K562 (cell line): ENCODE measurements around the gene EVI5L. TPM values are rescaled to one million over a fixed set of nuclear protein-coding genes. Genes with fewer than 3 reads are reported as not detected.

Experiments used
- ATAC-seq: fragments of 200-7000 bp; cut with Tn5 transposase; 3 replicates; pipeline ENCODE4 v1.9.1; 2020; ENCODE audit warnings: moderate library complexity
- BruUV-seq: library from RNA; stranded (reverse); fragments of 400-500 nt; replicated peaks from 2 replicates; lab custom pipeline; 2021; lab: Mats Ljungman, UMichigan
- CTCF ChIA-PET: fragments of 300-600 bp; formaldehyde crosslinking; extraction: SDS; loops from one replicate; lab custom pipeline; 2021; ENCODE audit warnings: low intra/inter-chr PET ratio; lab: Yijun Ruan, JAX
- POLR2A ChIA-PET: fragments of 300-600, 350-650 bp; sonication (Branson Sonifier 250); formaldehyde crosslinking; extraction: SDS; loops from one replicate; lab custom pipeline; 2021; ENCODE audit warnings: antibody characterized with exemption, inconsistent platforms; lab: Yijun Ruan, JAX
- DNase-seq, 4 experiments: peaks; one replicate each; pipeline versions ENCODE4 v3.0.0 to v3.0.0-alpha.2; 2011 to 2018; ENCODE audit warnings: low spot score in 3 of 4, mixed read lengths in 3 of 4; ENCODE audit errors: extremely low read depth in 1 of 4
- FAIRE-seq: peaks from 2 replicates; lab custom pipeline; 2011; peaks lifted over from hg19 to GRCh38; lab: Jason Lieb, UNC
- H2AFZ ChIP-seq: 2 replicates; pipeline ENCODE4 v1.6.0; 2011; ENCODE audit warnings: low read depth, low read length, control low read depth, inconsistent platforms
- H3K27ac ChIP-seq: fragments of 200-600 bp; 3 replicates; pipeline ENCODE4 v1.8.0; 2011; ENCODE audit warnings: low read depth, mild to moderate bottlenecking, control low read depth, inconsistent platforms, low read length, moderate library complexity, mixed read lengths; ENCODE audit errors: extremely low read depth
- H3K27me3 ChIP-seq, 2 experiments: fragments of 300-600 bp in 1 of 2; 2 replicates in 1 of 2; 3 replicates in 1 of 2; pipeline versions ENCODE4 v1.6.0 to v1.8.0; 2011; ENCODE audit warnings: inconsistent platforms in 2 of 2, low read length in 2 of 2, mild to moderate bottlenecking in 1 of 2, mixed read lengths in 1 of 2, moderate library complexity in 1 of 2; ENCODE audit not compliant: control insufficient read depth in 2 of 2, insufficient read depth in 2 of 2
- H3K36me3 ChIP-seq: fragments of 300-600 bp; 3 replicates; pipeline ENCODE4 v1.8.0; 2011; ENCODE audit warnings: mild to moderate bottlenecking, low read length, inconsistent platforms; ENCODE audit not compliant: control insufficient read depth, insufficient read depth
- H3K4me1 ChIP-seq, 2 experiments: fragments of 200-600 bp in 1 of 2; replicated peaks in 1 of 2; 2 replicates in 1 of 2; 3 replicates in 1 of 2; pipeline versions ENCODE4 v1.5.1 to v1.8.0; 2011; ENCODE audit warnings: inconsistent platforms in 2 of 2, low read length in 2 of 2, mild to moderate bottlenecking in 1 of 2, mixed read lengths in 1 of 2, moderate library complexity in 1 of 2; ENCODE audit not compliant: control insufficient read depth in 2 of 2, insufficient read depth in 2 of 2
- H3K4me2 ChIP-seq: 2 replicates; pipeline ENCODE4 v1.6.1; 2011; ENCODE audit warnings: low read length, control low read depth, inconsistent platforms, mixed read lengths; ENCODE audit not compliant: insufficient read depth
- H3K4me3 ChIP-seq: fragments of 200-600 bp; sonication (generic), shearing (Covaris generic); 2 replicates; pipeline ENCODE4 v1.5.1; 2016; ENCODE audit warnings: control low read depth, inconsistent platforms
- H3K79me2 ChIP-seq: fragments of 200-600 bp; 3 replicates; pipeline ENCODE4 v1.8.0; 2011; ENCODE audit warnings: low read length, inconsistent platforms; ENCODE audit not compliant: control insufficient read depth, insufficient read depth
- H3K9ac ChIP-seq, 2 experiments: 2 replicates each; pipeline versions ENCODE4 v1.6.0 to v1.6.1; 2011; ENCODE audit warnings: low read depth in 2 of 2, low read length in 2 of 2, control low read depth in 1 of 2, inconsistent platforms in 1 of 2, mild to moderate bottlenecking in 1 of 2, mixed read lengths in 1 of 2; ENCODE audit not compliant: insufficient read depth in 1 of 2
- H3K9me1 ChIP-seq: one replicate; pipeline ENCODE4 v1.6.0; 2011; ENCODE audit warnings: inconsistent platforms, mild to moderate bottlenecking, low read length, moderate library complexity; ENCODE audit not compliant: control insufficient read depth, insufficient read depth
- H3K9me3 ChIP-seq: replicated peaks from 2 replicates; pipeline ENCODE4 v1.5.1; 2011; ENCODE audit warnings: low read depth, low read length, inconsistent platforms; ENCODE audit not compliant: control insufficient read depth, insufficient read depth
- H4K20me1 ChIP-seq: replicated peaks from 2 replicates; pipeline ENCODE4 v1.6.1; 2011; ENCODE audit warnings: low read length, inconsistent platforms, mixed read lengths; ENCODE audit not compliant: control insufficient read depth, insufficient read depth
- BRF2 ChIP-seq: IDR thresholded peaks from 3 replicates; pipeline ENCODE4 v1.6.1; 2011; ENCODE audit warnings: borderline replicate concordance, mild to moderate bottlenecking; ENCODE audit not compliant: insufficient read length, insufficient read depth
- DNMT1 ChIP-seq: fragments of 450-650 bp; IDR thresholded peaks from 2 replicates; pipeline ENCODE4 v1.6.1; 2016; ENCODE audit warnings: antibody characterized with exemption, mild to moderate bottlenecking
- KAT2B ChIP-seq: IDR thresholded peaks from one replicate; pipeline ENCODE4 v1.6.1; 2012; ENCODE audit warnings: low read depth, mild to moderate bottlenecking, control low read depth, inconsistent platforms, low read length, moderate library complexity
- MAX ChIP-seq: sonication (generic); formaldehyde crosslinking; IDR thresholded peaks from 2 replicates; pipeline ENCODE4 v1.9.0; 2022; ENCODE audit warnings: mild to moderate bottlenecking, missing genetic modification reagents
- NFIC ChIP-seq: fragments of 450-650 bp; IDR thresholded peaks from 2 replicates; pipeline ENCODE4 v1.6.1; 2017; ENCODE audit warnings: mild to moderate bottlenecking, inconsistent platforms
- PPARD ChIP-seq: fragments of 250-450 bp; sonication (Bioruptor Pico); IDR thresholded peaks from 2 replicates; pipeline ENCODE4 v1.8.0; 2022; ENCODE audit warnings: inconsistent platforms, mild to moderate bottlenecking, moderate library complexity
- TEAD1 ChIP-seq, 2 experiments: fragments of 450-650 bp in 1 of 2; sonication (generic) in 1 of 2; formaldehyde crosslinking; IDR thresholded peaks; 2 replicates each; pipeline versions ENCODE4 v1.4.0 to v1.8.0; 2020 to 2022; ENCODE audit warnings: mild to moderate bottlenecking in 2 of 2, missing genetic modification reagents in 1 of 2
- ZBTB9 ChIP-seq: fragments of 450-650 bp; formaldehyde crosslinking; IDR thresholded peaks from 2 replicates; pipeline ENCODE4 v1.4.0; 2020; ENCODE audit warnings: mild to moderate bottlenecking, moderate library complexity
- ZNF24 ChIP-seq: fragments of 450-650 bp; IDR thresholded peaks from 2 replicates; pipeline ENCODE4 v1.6.1; 2016
- ZNF609 ChIP-seq: sonication (generic); formaldehyde crosslinking; IDR thresholded peaks from 2 replicates; pipeline ENCODE4 v1.8.1; 2023; ENCODE audit warnings: missing genetic modification reagents, mild to moderate bottlenecking, borderline replicate concordance
- ZNF766 ChIP-seq: fragments of 200-800 bp; sonication (Bioruptor generic); conservative IDR thresholded peaks from 2 replicates; pipeline ENCODE4 v1.6.1; 2016; ENCODE audit warnings: missing genetic modification characterization, missing compliant biosample characterization
- WGBS: fragments of 100-300 bp; shearing (Covaris generic); methylation state at CpG from one replicate; pipeline ENCODE4 v1.1.6; 2016; ENCODE audit warnings: low coverage, mixed read lengths; ENCODE audit not compliant: insufficient coverage; ENCODE audit errors: missing lambda C conversion rate; 5-methylcytosine and 5-hydroxymethylcytosine counted together
- in situ Hi-C: fragments of 300-500 bp; cut with MboI; formaldehyde crosslinking; loops from 4 replicates; pipeline ENCODE4 v1.15.0; 2018; ENCODE audit warnings: inconsistent platforms, mixed read lengths
- intact Hi-C: fragments of 100-400 bp; cut with micrococcal nuclease; formaldehyde crosslinking; loops from 2 replicates; pipeline ENCODE4 v1.14.2; 2022
- polyA plus RNA-seq, 8 experiments: library from polyadenylated mRNA; depleted of rRNA in 4 of 8; stranded (reverse) in 5 of 8; unstranded in 3 of 8; fragments of >200 nt; fragmentation: Nextera tagmentation in 2 of 8; fragmentation: Illumina TruSeq in 1 of 8; extraction: Ambion mirVana in 2 of 8; extraction: Trizol in 1 of 8; gene quantifications; 2 replicates each; pipeline versions ENCODE4 v1.2.1 to v1.2.3, GENCODE V29; 2011 to 2014; ENCODE audit warnings: inconsistent platforms in 1 of 8, missing spikeins in 1 of 8
- total RNA-seq, 7 experiments: library from RNA; depleted of rRNA in 6 of 7; stranded (reverse); fragments of >200 nt in 6 of 7; fragmentation: Illumina TruSeq in 2 of 7; extraction: Trizol in 2 of 7; gene quantifications; 2 replicates each; pipeline versions ENCODE4 v1.2.1 to v1.2.3, GENCODE V29; 2011 to 2021; ENCODE audit warnings: low replicate concordance in 1 of 7

The EVI5L gene
- total and polyA plus RNA-seq, 9 of the 15 experiments (the other 6 are each of a cell fraction or from before 2014, with no cell fraction given): 0.69 to 1.8 (median 1.2) TPM; not detected in 2

- BruUV-seq: no TSS peak
- intact Hi-C loops (no loop called here), in situ Hi-C loops (no loop called here)
- Histone ChIP-seq H3K27me3 (peaks cover 8 to 15% of the 10 kb centered on the region in 2 experiments; a peak in 4 of 5 replicates), H3K79me2 (no peaks in the 10 kb centered on the region), H3K4me1 (peaks cover 16 to 42% of the 10 kb centered on the region in 2 experiments; a peak in 4 of 5 replicates), H3K9me3 (no peaks in the 10 kb centered on the region), H3K36me3 (no peaks in the 10 kb centered on the region; the same call in 2 of the 3 replicates), H3K4me3 (peak overlapping the region; percentile 47), H2AFZ (peak overlapping the region; percentile 91), H3K4me2 (peak overlapping the region; percentile 83), H4K20me1 (0 out of 2 replicates have a peak, but pooled peaks cover 3% of the 10 kb centered on the region), H3K9ac (peak overlapping the region; percentile 17 to 80; a peak in 2 of 4 replicates), H3K27ac (peak overlapping the region; percentile 5; the same call in 1 of the 3 replicates), H3K9me1 (no peaks in the 10 kb centered on the region)
- ChIA-PET POLR2A (interaction anchor here (1.0 kb wide), 1 partner anchor 29 kb away, joined by 3 read pairs; no protein-coding TSS in a partner anchor), CTCF (no interaction called here)
- 3% methylated on average over 15 of the region's 18 CpGs for WGBS
- TF ChIP-seq DNMT1 (0 out of 2 replicates have a peak, but pooled peaks have one; percentile 8), TEAD1 (CRISPR knock-in tag; IDR thresholded peaks at IDR 0.05) (peak in 1 of 2 experiments; percentile 38; a peak in 1 of 4 replicates), BRF2 (no peak), PPARD (CRISPR knock-in tag) (no peak), ZNF24 (0 out of 2 replicates have a peak, but pooled peaks have one; percentile 64), NFIC (0 out of 2 replicates have a peak, but pooled peaks have one; percentile 4), ZNF609 (no peak), ZBTB9 (CRISPR knock-in tag) (no peak), ZNF766 (CRISPR knock-in tag) (no peak), MAX (CRISPR knock-in tag) (0 out of 2 replicates have a peak, but pooled peaks have one; percentile 35), KAT2B (no peak)
- DNase-seq (no peak), ATAC-seq (no peak), FAIRE-seq (no peak)
These were observed 875 bp upstream of the EVI5L start for GRCh38 chr19:7829166-7829520.
